Measurements from ENCODE around the gene ACE2. TPM values are rescaled to one million over a fixed set of nuclear protein-coding genes. Genes with fewer than 3 reads are reported as not detected.

Gene ACE2
- total RNA-seq, 2 donors from 2014 or later = 4.6 TPM; not detected in 1

- no peaks in the 10 kb centered on the region for H3K4me1 ChIP-seq (ENCODE audit: control insufficient read depth in 1 of 2, low read depth in 2 of 2)
- no peak for TF ChIP-seq CTCF (IDR thresholded peaks at IDR 0.05)
- H3K36me3 ChIP-seq = no peaks in the 10 kb centered on the region
- DNase-seq (ENCODE audit: low spot score) = no peak
- no peak for ATAC-seq (ENCODE audit: insufficient number of reproducible peaks, low FRiP score, low read depth)
- no peak overlapping the region for H3K27ac ChIP-seq
- H3K9me3 ChIP-seq = no peaks in the 10 kb centered on the region
- no peaks in the 10 kb centered on the region for H3K27me3 ChIP-seq (replicated peaks; ENCODE audit: insufficient read depth)
- H3K4me3 ChIP-seq = no peak overlapping the region
Measured at GRCh38 chrX:15559227-15559626, 41.5 kb downstream of the ACE2 start.

- no peak overlapping the region for H3K27ac ChIP-seq
- no peaks in the 10 kb centered on the region for H3K36me3 ChIP-seq
- H3K4me1 ChIP-seq (ENCODE audit: control insufficient read depth in 1 of 2, low read depth in 2 of 2) = no peaks in the 10 kb centered on the region
- TF ChIP-seq CTCF (IDR thresholded peaks at IDR 0.05) = no peak
- H3K4me3 ChIP-seq = no peak overlapping the region
- H3K27me3 ChIP-seq (replicated peaks; ENCODE audit: insufficient read depth) = no peaks in the 10 kb centered on the region
- ATAC-seq (ENCODE audit: insufficient number of reproducible peaks, low FRiP score, low read depth) (no peak), DNase-seq (ENCODE audit: low spot score) (no peak)
- H3K9me3 ChIP-seq = no peaks in the 10 kb centered on the region
Measured at GRCh38 chrX:15549189-15550012, 51.4 kb downstream of the ACE2 start.

- Histone ChIP-seq H3K9me3 (no peaks in the 10 kb centered on the region), H3K27ac (no peak overlapping the region), H3K36me3 (no peaks in the 10 kb centered on the region), H3K4me1 (ENCODE audit: control insufficient read depth in 1 of 2, low read depth in 2 of 2) (no peaks in the 10 kb centered on the region), H3K4me3 (no peak overlapping the region), H3K27me3 (replicated peaks; ENCODE audit: insufficient read depth) (no peaks in the 10 kb centered on the region)
- TF ChIP-seq CTCF (IDR thresholded peaks at IDR 0.05) = no peak
- DNase-seq (ENCODE audit: low spot score) (no peak), ATAC-seq (ENCODE audit: insufficient number of reproducible peaks, low FRiP score, low read depth) (no peak)
Measured at GRCh38 chrX:15547356-15547755, 53.4 kb downstream of the ACE2 start.

- TF ChIP-seq CTCF (IDR thresholded peaks at IDR 0.05) = no peak
- Histone ChIP-seq H3K4me3 (no peak overlapping the region), H3K36me3 (no peaks in the 10 kb centered on the region), H3K9me3 (no peaks in the 10 kb centered on the region), H3K27me3 (replicated peaks; ENCODE audit: insufficient read depth) (no peaks in the 10 kb centered on the region), H3K4me1 (ENCODE audit: control insufficient read depth in 1 of 2, low read depth in 2 of 2) (no peaks in the 10 kb centered on the region), H3K27ac (no peak overlapping the region)
- no peak for DNase-seq (ENCODE audit: low spot score)
- ATAC-seq (ENCODE audit: insufficient number of reproducible peaks, low FRiP score, low read depth) = no peak
Measured at GRCh38 chrX:15546745-15547144, 54.0 kb downstream of the ACE2 start.

- ATAC-seq (ENCODE audit: insufficient number of reproducible peaks, low FRiP score, low read depth) (no peak), DNase-seq (ENCODE audit: low spot score) (no peak)
- Histone ChIP-seq H3K27me3 (replicated peaks; ENCODE audit: insufficient read depth) (no peaks in the 10 kb centered on the region), H3K4me1 (ENCODE audit: control insufficient read depth in 1 of 2, low read depth in 2 of 2) (no peaks in the 10 kb centered on the region), H3K9me3 (no peaks in the 10 kb centered on the region), H3K27ac (no peak overlapping the region), H3K4me3 (no peak overlapping the region), H3K36me3 (no peaks in the 10 kb centered on the region)
- no peak for TF ChIP-seq CTCF (IDR thresholded peaks at IDR 0.05)
Measured at GRCh38 chrX:15530318-15530717, 70.4 kb downstream of the ACE2 start.

All from thoracic aorta (tissue), 2 donors.